Measurements from ENCODE around the gene INTS12.
A peak's percentile ranks its signal among the peaks of the same experiment; 100 is the strongest.

INTS12 gene

GRCh38 chr4:105712766-105713165 lies 4.3 kb upstream of the INTS12 start:
- Histone ChIP-seq H3K4me1 (ENCODE audit: control insufficient read depth, insufficient read depth, low read length) (0 out of 2 replicates have a peak, but pooled peaks cover 2% of the 10 kb centered on the region), H3K36me3 (ENCODE audit: control insufficient read depth in 2 of 2, insufficient read depth in 1 of 2, low read length in 2 of 2) (peaks cover 0 to 3% of the 10 kb centered on the region in 2 experiments; a peak in 1 of 3 replicates), H3K27ac (ENCODE audit: extremely low read depth, low read depth, low read length) (no peak overlapping the region), H3K9me3 (ENCODE audit: control insufficient read depth, insufficient read depth, low read depth, low read length) (no peaks in the 10 kb centered on the region), H3K4me3 (ENCODE audit: low read depth, low read length) (no peak overlapping the region)
- TF ChIP-seq ZNF600 (tag by site-specific recombination; IDR thresholded peaks at IDR 0.05) (peak; percentile 60), ZNF311 (tag by site-specific recombination; IDR thresholded peaks at IDR 0.05; ENCODE audit: borderline replicate concordance) (no peak), SCRT2 (tag by site-specific recombination; IDR thresholded peaks at IDR 0.05) (no peak), ZNF518A (tag by site-specific recombination; conservative IDR thresholded peaks at IDR 0.05; ENCODE audit: low read depth) (no peak)
- POLR2A ChIA-PET: no interaction called here
- CTCF ChIA-PET: interaction anchor here (0.6 to 0.7 kb wide), 2 partner anchors 807 to 852 kb away, joined by 3 to 4 read pairs; no protein-coding TSS in a partner anchor

DNA sequence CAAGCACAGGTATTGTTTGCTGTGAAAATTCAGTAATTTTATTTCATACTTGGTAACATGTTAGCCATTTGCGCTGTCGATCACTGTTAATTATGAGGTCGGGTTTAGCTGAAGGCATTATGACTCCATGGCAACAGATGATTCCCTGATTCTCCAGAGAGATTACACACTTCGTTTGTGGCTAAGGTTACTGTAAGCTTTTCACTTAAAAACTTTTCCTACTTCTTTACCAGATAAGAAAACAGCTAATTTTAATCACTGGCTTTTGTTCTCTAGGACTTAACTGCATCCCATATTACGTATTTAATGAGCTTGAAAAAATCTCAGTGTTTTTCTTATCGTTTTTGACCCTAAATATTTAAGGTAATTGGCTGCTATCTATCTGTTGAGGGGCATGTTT lies 2.2 kb upstream of the INTS12 start:
- Histone ChIP-seq H3K9me3 (ENCODE audit: control insufficient read depth, insufficient read depth, low read depth, low read length) (no peaks in the 10 kb centered on the region), H3K4me1 (ENCODE audit: control insufficient read depth, insufficient read depth, low read length) (0 out of 2 replicates have a peak, but pooled peaks cover 2% of the 10 kb centered on the region), H3K36me3 (ENCODE audit: control insufficient read depth in 2 of 2, insufficient read depth in 1 of 2, low read length in 2 of 2) (peaks cover 0 to 6% of the 10 kb centered on the region in 2 experiments; a peak in 1 of 3 replicates), H3K27ac (ENCODE audit: extremely low read depth, low read depth, low read length) (no peak overlapping the region), H3K4me3 (ENCODE audit: low read depth, low read length) (no peak overlapping the region)
- POLR2A ChIA-PET: interaction anchor here (0.7 to 1.7 kb wide), 3 partner anchors 43 to 186 kb away, joined by 3 to 5 read pairs (median 3); partner anchors contain the start of gene NPNT
- CTCF ChIA-PET: interaction anchor here (0.6 to 1.6 kb wide), 2 partner anchors 8 to 24 kb away, joined by 4 to 6 read pairs; no protein-coding TSS in a partner anchor
- TF ChIP-seq SP7 (tag by site-specific recombination; IDR thresholded peaks at IDR 0.05) (peak; percentile 77), OSR2 (tag by site-specific recombination; IDR thresholded peaks at IDR 0.05) (peak; percentile 66), TCF7L2 (IDR thresholded peaks at IDR 0.05; ENCODE audit: borderline replicate concordance, low read depth, low read length) (peak; percentile 51; the same call in 1 of the 2 replicates), PRDM6 (tag by site-specific recombination; IDR thresholded peaks at IDR 0.05) (peak; percentile 96), SCRT2 (tag by site-specific recombination; IDR thresholded peaks at IDR 0.05) (peak; percentile 64), ZNF843 (tag by site-specific recombination; IDR thresholded peaks at IDR 0.05) (peak; percentile 60; the same call in 1 of the 2 replicates), ZNF350 (tag by site-specific recombination; IDR thresholded peaks at IDR 0.05) (no peak), ZXDB (tag by site-specific recombination; IDR thresholded peaks at IDR 0.05) (0 out of 2 replicates have a peak, but pooled peaks have one; percentile 16), ZNF335 (tag by site-specific recombination; conservative IDR thresholded peaks at IDR 0.05) (peak; percentile 34; the same call in 1 of the 2 replicates), PRDM1 (tag by site-specific recombination; IDR thresholded peaks at IDR 0.05) (peak; percentile 65; the same call in 1 of the 2 replicates), ZNF624 (tag by site-specific recombination; IDR thresholded peaks at IDR 0.05) (no peak), ZNF366 (tag by site-specific recombination; conservative IDR thresholded peaks at IDR 0.05) (0 out of 2 replicates have a peak, but pooled peaks have one; percentile 36)
- TF ChIP-seq, protein P1, sequence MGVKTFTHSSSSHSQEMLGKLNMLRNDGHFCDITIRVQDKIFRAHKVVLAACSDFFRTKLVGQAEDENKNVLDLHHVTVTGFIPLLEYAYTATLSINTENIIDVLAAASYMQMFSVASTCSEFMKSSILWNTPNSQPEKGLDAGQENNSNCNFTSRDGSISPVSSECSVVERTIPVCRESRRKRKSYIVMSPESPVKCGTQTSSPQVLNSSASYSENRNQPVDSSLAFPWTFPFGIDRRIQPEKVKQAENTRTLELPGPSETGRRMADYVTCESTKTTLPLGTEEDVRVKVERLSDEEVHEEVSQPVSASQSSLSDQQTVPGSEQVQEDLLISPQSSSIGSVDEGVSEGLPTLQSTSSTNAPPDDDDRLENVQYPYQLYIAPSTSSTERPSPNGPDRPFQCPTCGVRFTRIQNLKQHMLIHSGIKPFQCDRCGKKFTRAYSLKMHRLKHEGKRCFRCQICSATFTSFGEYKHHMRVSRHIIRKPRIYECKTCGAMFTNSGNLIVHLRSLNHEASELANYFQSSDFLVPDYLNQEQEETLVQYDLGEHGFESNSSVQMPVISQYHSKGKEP (tag by site-specific recombination; IDR thresholded peaks at IDR 0.05): no peak

Data from HEK293 (cell line).